GM18508 (cell line): ENCODE results near the gene ZDBF2.
"Not testable (repeated sequence)": the region's sequence is repeated elsewhere in the genome, so short reads cannot be mapped to it uniquely, and the experiment has no call there.

Source experiments
- ATAC-seq: cut with Tn5 transposase; IDR thresholded peaks from one replicate; pipeline ENCODE4 v1.9.1; 2021; ENCODE audit warnings: moderate number of reproducible peaks; ENCODE audit not compliant: insufficient read depth, unreplicated experiment

Gene ZDBF2

GRCh38 chr2:206316141-206316540, 41.7 kb downstream of the ZDBF2 start:
- ATAC-seq: no peak

- no peak for ATAC-seq
Observed at GRCh38 chr2:206323033-206323432, 48.6 kb downstream of the ZDBF2 start.

- no peak for ATAC-seq
Observed at GRCh38 chr2:206323486-206323885, 49.0 kb downstream of the ZDBF2 start.

GRCh38 chr2:206324869-206325268, 50.4 kb downstream of the ZDBF2 start:
- no peak for ATAC-seq

- ATAC-seq: no peak
Observed at GRCh38 chr2:206328974-206329373, 54.5 kb downstream of the ZDBF2 start.

GRCh38 chr2:206336861-206337260, 62.4 kb downstream of the ZDBF2 start:
- no peak for ATAC-seq

GRCh38 chr2:206337956-206338355, 63.5 kb downstream of the ZDBF2 start:
- no peak for ATAC-seq

GRCh38 chr2:206341396-206341795, 66.9 kb downstream of the ZDBF2 start:
- ATAC-seq: no peak

GRCh38 chr2:206343144-206343543, 68.7 kb downstream of the ZDBF2 start:
- ATAC-seq: no peak

- ATAC-seq: no peak
Observed at GRCh38 chr2:206343816-206344215, 69.4 kb downstream of the ZDBF2 start.

- ATAC-seq: no peak
Observed at GRCh38 chr2:206345606-206346005, 71.1 kb downstream of the ZDBF2 start.

GRCh38 chr2:206349375-206349774, 74.9 kb downstream of the ZDBF2 start:
- no peak for ATAC-seq

GRCh38 chr2:206352571-206352970, 78.1 kb downstream of the ZDBF2 start:
- ATAC-seq: no peak

- ATAC-seq: no peak
Observed at GRCh38 chr2:206353685-206354084, 79.2 kb downstream of the ZDBF2 start.

- no peak for ATAC-seq
Observed at GRCh38 chr2:206354129-206354528, 79.7 kb downstream of the ZDBF2 start.

- ATAC-seq: not testable (repeated sequence)
Observed at GRCh38 chr2:206356840-206357239, 82.4 kb downstream of the ZDBF2 start.

GRCh38 chr2:206360840-206361239, 86.4 kb downstream of the ZDBF2 start:
- not testable (repeated sequence) for ATAC-seq

GRCh38 chr2:206361407-206362045, 87.1 kb downstream of the ZDBF2 start:
- no peak for ATAC-seq
